Inferior parietal cortex (tissue), 1 donor: Measurements from ENCODE around the gene HECW1.
"Not testable (repeated sequence)": the region's sequence is repeated elsewhere in the genome, so short reads cannot be mapped to it uniquely, and the experiment has no call there.

Experiments used
- DNase-seq: peaks from one replicate; pipeline ENCODE4 v3.0.0-alpha.2; 2016; ENCODE audit errors: extremely low spot score

The HECW1 gene

GRCh38 chr7:43537765-43538403 is 425.4 kb downstream of the HECW1 start:
- no peak for DNase-seq

GRCh38 chr7:43538404-43538771 is 425.9 kb downstream of the HECW1 start:
- DNase-seq, result no peak

GRCh38 chr7:43540471-43540870 is 428.0 kb downstream of the HECW1 start:
- no peak for DNase-seq

- DNase-seq, result no peak
Measured at GRCh38 chr7:43542716-43543115, 430.3 kb downstream of the HECW1 start.

GRCh38 chr7:43546231-43546630 is 433.8 kb downstream of the HECW1 start:
- DNase-seq, result no peak

- no peak for DNase-seq
Measured at GRCh38 chr7:43550427-43550826, 438.0 kb downstream of the HECW1 start.

- DNase-seq, result no peak
Measured at GRCh38 chr7:43552122-43552521, 439.7 kb downstream of the HECW1 start.

GRCh38 chr7:43553999-43554398 is 441.6 kb downstream of the HECW1 start:
- no peak for DNase-seq

GRCh38 chr7:43554423-43554822 is 442.0 kb downstream of the HECW1 start:
- DNase-seq, result no peak

GRCh38 chr7:43557831-43558495 is 445.5 kb downstream of the HECW1 start:
- no peak for DNase-seq

- no peak for DNase-seq
Measured at GRCh38 chr7:43559171-43559945, 446.9 kb downstream of the HECW1 start.

GRCh38 chr7:43559946-43560335 is 447.5 kb downstream of the HECW1 start:
- no peak for DNase-seq

- no peak for DNase-seq
Measured at GRCh38 chr7:43560742-43561330, 448.4 kb downstream of the HECW1 start.

GRCh38 chr7:43562383-43562782 is 449.9 kb downstream of the HECW1 start:
- DNase-seq, result no peak

GRCh38 chr7:43565786-43566185 is 453.3 kb downstream of the HECW1 start:
- DNase-seq, result no peak

- DNase-seq, result no peak
Measured at GRCh38 chr7:43568529-43568928, 456.1 kb downstream of the HECW1 start.

GRCh38 chr7:43569424-43569823 is 457.0 kb downstream of the HECW1 start:
- DNase-seq, result no peak

GRCh38 chr7:43570688-43571365 is 458.4 kb downstream of the HECW1 start:
- DNase-seq, result no peak

- peak; percentile 49 for DNase-seq
Measured at GRCh38 chr7:43572516-43573049, 460.1 kb downstream of the HECW1 start.

- not testable (repeated sequence) for DNase-seq
Measured at GRCh38 chr7:43573832-43574231, 461.4 kb downstream of the HECW1 start.

- no peak for DNase-seq
Measured at GRCh38 chr7:43575506-43575905, 463.1 kb downstream of the HECW1 start.

- no peak for DNase-seq
Measured at GRCh38 chr7:43576241-43576640, 463.8 kb downstream of the HECW1 start.
